Measurements from ENCODE around the gene SHOX.

The SHOX gene

DNA sequence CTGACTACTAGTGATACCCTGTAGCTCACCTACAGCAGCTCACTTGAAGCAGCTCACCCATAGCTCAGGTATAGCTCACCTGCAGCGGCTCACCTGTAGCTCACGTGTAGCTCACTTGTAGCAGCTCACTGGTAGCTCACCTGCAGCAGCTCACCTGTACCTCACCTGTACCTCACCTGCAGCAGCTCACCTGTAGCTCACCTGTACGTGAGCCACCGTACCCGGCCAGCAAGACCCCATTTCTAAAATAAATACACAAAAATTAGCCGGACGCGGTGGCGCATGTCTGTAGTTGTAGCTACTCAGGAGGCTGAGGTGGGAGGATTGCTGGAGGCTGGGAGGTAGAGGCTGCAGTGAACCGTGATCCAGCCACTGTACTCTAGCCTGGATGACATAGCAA, 30.6 kb downstream of the SHOX start:
- Histone ChIP-seq H3K9ac (ENCODE audit: low read depth, low read length) (no peak overlapping the region), H3K4me3 (ENCODE audit: low read depth in 1 of 2, low read length in 2 of 2) (no peak overlapping the region), H4K20me1 (ENCODE audit: insufficient read depth, low read length) (no peaks in the 10 kb centered on the region), H3K27me3 (ENCODE audit: insufficient read depth, low read length, poor library complexity) (no peaks in the 10 kb centered on the region), H3K36me3 (ENCODE audit: insufficient read depth, low read length) (no peaks in the 10 kb centered on the region), H3K27ac (ENCODE audit: low read length) (no peak overlapping the region), H3K9me3 (ENCODE audit: insufficient read depth, low read length, severe bottlenecking) (no peaks in the 10 kb centered on the region), H2AFZ (ENCODE audit: low read depth, low read length) (no peak overlapping the region), H3K79me2 (ENCODE audit: insufficient read depth, low read length) (no peaks in the 10 kb centered on the region), H3K4me2 (ENCODE audit: insufficient read depth, low read length) (no peak overlapping the region), H3K4me1 (ENCODE audit: insufficient read depth, low read length) (no peaks in the 10 kb centered on the region)
- TF ChIP-seq CTCF (IDR thresholded peaks at IDR 0.05; ENCODE audit: borderline replicate concordance, extremely low read depth, low read length, poor library complexity, severe bottlenecking) (no peak), EZH2 (IDR thresholded peaks at IDR 0.05; ENCODE audit: borderline replicate concordance, low read depth, low read length, severe bottlenecking) (no peak)
- ATAC-seq (ENCODE audit: insufficient read depth, low read depth) (no peak), DNase-seq (no peak)

DNA sequence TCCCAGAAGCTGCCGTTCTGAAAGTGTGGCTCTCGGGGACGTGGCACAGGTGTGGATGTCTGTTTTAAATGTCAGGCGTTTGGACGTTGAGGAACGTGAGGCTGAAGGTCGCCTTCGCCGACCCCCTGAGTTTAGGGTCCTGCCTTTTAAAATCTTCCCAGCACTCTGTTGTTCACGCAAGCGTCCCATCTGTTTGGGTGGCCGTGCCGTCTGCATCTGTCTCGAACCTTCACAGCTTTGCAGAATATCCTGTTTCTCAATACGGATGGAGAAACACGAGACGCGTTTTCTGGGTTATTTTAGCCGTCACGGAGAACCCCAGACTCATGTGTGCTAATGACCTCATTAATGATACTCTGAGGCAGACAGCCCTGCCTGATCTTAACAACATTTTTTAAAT, 31.5 kb downstream of the SHOX start:
- Histone ChIP-seq H3K79me2 (ENCODE audit: insufficient read depth, low read length) (no peaks in the 10 kb centered on the region), H3K27ac (ENCODE audit: low read length) (no peak overlapping the region), H3K4me2 (ENCODE audit: insufficient read depth, low read length) (no peak overlapping the region), H4K20me1 (ENCODE audit: insufficient read depth, low read length) (no peaks in the 10 kb centered on the region), H2AFZ (ENCODE audit: low read depth, low read length) (no peak overlapping the region), H3K4me3 (ENCODE audit: low read depth in 1 of 2, low read length in 2 of 2) (no peak overlapping the region), H3K9ac (ENCODE audit: low read depth, low read length) (no peak overlapping the region), H3K36me3 (ENCODE audit: insufficient read depth, low read length) (no peaks in the 10 kb centered on the region), H3K9me3 (ENCODE audit: insufficient read depth, low read length, severe bottlenecking) (no peaks in the 10 kb centered on the region), H3K4me1 (ENCODE audit: insufficient read depth, low read length) (no peaks in the 10 kb centered on the region), H3K27me3 (ENCODE audit: insufficient read depth, low read length, poor library complexity) (no peaks in the 10 kb centered on the region)
- TF ChIP-seq EZH2 (IDR thresholded peaks at IDR 0.05; ENCODE audit: borderline replicate concordance, low read depth, low read length, severe bottlenecking) (no peak), CTCF (IDR thresholded peaks at IDR 0.05; ENCODE audit: borderline replicate concordance, extremely low read depth, low read length, poor library complexity, severe bottlenecking) (no peak)
- no peak for DNase-seq
- ATAC-seq (ENCODE audit: insufficient read depth, low read depth): no peak

- DNase-seq: no peak
- Histone ChIP-seq H3K27ac (ENCODE audit: low read length) (no peak overlapping the region), H3K9me3 (ENCODE audit: insufficient read depth, low read length, severe bottlenecking) (no peaks in the 10 kb centered on the region), H3K9ac (ENCODE audit: low read depth, low read length) (no peak overlapping the region), H2AFZ (ENCODE audit: low read depth, low read length) (no peak overlapping the region), H3K79me2 (ENCODE audit: insufficient read depth, low read length) (no peaks in the 10 kb centered on the region), H3K36me3 (ENCODE audit: insufficient read depth, low read length) (no peaks in the 10 kb centered on the region), H3K4me3 (ENCODE audit: low read depth in 1 of 2, low read length in 2 of 2) (no peak overlapping the region), H3K4me2 (ENCODE audit: insufficient read depth, low read length) (no peak overlapping the region), H3K27me3 (ENCODE audit: insufficient read depth, low read length, poor library complexity) (no peaks in the 10 kb centered on the region), H3K4me1 (ENCODE audit: insufficient read depth, low read length) (no peaks in the 10 kb centered on the region), H4K20me1 (ENCODE audit: insufficient read depth, low read length) (no peaks in the 10 kb centered on the region)
- ATAC-seq (ENCODE audit: insufficient read depth, low read depth): no peak
- TF ChIP-seq EZH2 (IDR thresholded peaks at IDR 0.05; ENCODE audit: borderline replicate concordance, low read depth, low read length, severe bottlenecking): no peak
- no peak for TF ChIP-seq CTCF (IDR thresholded peaks at IDR 0.05; ENCODE audit: borderline replicate concordance, extremely low read depth, low read length, poor library complexity, severe bottlenecking)
These were observed 33.2 kb downstream of the SHOX start for GRCh38 chrX:663841-664240.
